HPDE6-E6E7 (cell line): ENCODE data around the gene PROC.
"Not testable (repeated sequence)": the region's sequence is repeated elsewhere in the genome, so short reads cannot be mapped to it uniquely, and the experiment has no call there.

Experiments used
- DNase-seq: peaks from one replicate; pipeline ENCODE4 v3.0.0; 2011; ENCODE audit warnings: missing footprints; ENCODE audit errors: extremely low spot score

Gene PROC

DNA sequence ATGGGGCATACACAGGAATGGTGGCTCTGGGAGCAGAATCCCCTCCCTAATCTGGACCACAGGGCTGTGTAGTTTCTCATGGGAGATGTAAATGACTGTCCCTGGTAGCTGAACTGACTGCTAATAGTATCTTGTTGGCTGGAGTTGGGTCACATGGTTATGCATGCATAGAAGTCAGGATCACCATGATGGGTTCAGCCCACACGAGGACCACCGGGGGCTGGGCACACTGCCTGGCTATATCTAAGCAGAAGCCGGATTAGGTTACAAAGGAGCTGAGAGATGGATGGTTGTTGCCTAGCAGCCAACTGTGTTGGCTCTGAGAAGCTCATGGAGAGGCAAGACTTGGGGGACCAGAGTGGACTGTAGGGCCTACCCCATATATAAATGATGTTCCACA lies 23.7 kb upstream of the PROC start:
- DNase-seq = no peak

DNA sequence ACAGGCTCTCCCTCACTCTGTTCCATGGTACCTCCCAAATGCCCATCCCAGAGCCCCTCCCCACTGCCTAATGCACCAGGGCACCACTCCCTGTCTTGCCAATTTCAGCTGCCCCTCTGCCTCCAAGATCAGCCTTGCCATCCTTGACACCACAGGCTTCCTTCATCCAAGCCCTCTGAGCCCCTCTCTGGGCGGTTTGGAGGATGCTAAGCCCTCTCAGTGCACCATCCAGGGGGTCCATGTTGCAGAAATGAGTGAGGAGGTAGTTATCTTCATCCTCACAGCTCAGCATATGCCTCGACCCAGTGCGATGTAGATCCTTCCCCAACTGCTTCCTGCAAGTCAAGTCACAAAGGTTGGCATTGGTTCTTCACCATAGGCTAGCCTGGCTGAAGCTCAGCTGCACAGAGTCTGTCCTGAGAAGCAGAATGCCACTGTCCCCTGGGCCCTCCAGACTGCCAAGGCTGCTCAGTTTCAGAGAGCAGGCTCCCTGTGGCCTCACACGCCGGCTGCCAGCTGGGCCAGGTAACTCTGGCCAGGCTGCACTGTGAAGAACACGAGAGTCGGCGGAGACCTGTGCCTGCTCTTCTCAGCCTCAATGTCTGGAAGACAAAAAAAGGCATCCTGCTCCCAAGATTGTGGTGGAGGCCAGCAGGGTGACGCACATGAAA lies 20.5 kb upstream of the PROC start:
- DNase-seq = no peak

DNA sequence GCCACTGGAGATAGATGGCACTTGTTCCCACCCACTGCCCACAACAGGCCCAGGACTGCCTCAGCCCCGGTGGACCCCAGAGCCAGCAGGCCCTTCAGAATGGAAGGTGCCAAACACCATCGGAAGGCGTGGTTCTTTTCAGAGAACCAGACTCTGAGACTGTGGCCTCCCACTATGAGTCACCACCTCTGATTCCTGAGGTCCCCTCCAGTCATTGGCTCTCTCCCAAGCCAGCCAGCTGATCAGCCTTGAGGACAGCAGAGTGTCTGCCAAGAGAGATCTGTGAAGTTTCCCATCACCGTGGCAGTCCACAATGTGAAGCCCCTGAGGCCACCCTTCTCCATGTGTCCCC lies 20.0 kb upstream of the PROC start:
- DNase-seq = peak; percentile 93

DNA sequence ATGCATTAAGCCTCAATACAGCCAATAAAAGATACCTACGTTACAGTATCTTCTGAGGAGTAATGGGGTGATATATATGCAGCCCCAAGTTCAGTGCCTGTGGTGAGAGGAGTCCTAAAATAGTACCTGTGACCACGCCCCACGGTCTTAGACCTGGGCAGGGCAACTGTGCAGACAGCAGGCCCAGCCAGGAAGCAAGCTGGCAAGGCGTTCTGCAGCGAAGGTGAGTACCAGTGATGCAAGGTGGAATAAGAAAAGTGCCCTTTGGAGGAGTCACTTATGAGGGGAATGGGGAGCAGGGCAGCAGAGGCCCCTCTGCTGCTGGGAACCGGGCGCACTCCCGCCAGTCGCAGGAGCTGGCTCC lies 17.7 kb upstream of the PROC start:
- no peak for DNase-seq

DNA sequence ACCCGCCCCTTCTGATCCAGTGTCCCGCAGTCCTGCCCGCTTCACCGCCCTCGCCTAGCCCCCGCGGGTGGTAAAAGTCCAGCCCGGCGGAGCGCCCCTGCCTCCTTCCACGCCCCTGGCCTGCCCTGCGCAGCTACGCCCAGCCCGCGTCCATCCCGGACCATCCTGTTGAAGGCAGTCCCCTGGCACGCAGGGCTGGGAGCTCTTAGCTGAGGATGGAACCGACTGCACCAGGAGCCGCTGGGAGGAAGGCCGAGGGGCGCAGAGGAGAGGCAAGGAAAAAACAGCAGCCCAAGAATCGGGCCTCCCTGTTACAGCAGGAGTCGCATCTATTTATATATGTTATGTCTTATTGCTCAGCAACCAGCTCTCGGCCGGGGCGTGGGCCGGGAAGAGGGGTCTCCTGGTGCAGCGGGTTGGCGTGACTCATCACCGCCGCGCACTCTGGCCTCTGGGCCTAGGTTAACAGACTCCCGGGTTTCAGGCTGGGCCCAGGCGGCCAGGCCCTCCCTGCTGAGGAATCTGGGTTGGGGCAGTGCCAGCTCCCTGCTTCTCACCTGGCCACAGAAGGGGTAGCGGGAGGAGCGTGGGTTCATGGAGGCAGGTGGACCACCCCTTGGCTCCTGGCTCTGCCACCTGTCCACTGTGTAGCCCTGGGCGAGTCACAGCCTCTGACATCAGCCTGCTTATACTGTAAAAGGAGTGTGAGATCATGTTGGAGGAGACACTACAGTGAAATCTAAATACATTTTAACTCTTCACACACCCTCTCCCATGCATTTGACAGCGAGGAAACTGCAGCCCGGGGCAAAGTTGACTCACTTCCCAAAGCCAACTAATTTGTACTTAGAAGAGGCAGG lies 17.1 kb upstream of the PROC start:
- peak; percentile 70 for DNase-seq

DNA sequence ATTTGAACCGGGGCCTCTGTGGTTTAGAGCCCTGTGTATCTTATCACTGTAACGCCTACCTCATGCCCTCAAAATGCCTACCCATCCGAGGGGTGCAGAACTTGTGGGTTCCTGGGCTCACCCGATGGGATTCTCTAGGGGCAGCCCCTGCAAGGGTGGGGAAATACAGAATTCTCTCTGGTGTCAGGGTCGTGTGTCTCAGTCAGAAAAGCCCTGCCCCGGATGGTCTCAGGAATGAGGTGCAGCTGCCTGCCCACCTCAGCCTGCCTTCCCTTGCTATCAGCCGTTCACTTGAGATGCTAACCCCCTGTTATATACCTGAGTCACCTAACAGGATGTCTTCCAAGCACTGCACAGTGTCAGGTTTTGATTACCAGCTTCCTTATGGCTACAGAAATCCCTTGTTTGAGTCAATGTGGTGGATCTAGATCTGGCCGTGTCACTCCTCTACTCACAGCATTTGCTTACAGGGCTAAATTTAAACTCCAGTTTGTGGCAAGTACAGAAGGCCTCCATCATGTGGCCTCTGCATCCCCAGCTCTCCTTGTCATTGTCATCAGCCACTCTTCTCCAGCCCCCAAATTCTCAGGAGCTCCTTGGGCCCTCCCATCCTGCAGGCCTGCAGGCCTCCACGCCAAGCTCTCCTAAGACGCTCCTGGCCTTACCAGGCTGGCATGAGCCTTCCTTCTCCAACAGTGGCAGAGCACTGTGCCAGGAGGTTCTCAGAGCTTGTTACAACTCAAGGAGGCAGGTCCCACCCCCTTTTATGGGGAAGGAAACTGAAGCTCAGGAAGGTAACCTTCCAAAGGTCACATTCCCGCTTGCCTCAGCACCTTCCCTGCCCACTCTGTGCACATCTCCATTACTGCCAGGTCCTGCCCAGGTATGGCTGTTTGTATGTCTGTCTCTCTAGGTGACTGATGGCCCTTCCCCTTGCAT lies 16.2 kb upstream of the PROC start:
- no peak for DNase-seq

DNA sequence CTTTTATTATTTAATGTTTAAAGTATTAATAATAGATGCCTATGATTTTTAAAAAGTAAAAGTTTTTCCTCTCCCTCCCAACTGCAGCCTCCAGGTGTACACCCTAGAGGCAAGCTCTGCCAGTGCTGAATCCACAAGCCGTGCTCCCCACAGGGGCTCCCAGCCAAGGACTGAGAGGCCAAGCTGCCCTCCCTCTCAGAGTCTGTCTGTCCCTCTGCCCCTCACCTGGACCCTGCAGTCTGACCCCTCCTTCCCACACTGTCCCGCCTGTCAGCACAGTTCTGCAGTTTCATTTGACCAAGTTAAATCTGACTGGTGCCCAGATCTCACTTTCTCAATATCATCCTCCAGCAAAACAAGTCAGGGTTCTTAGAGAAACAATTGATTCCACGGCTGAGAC lies 14.8 kb upstream of the PROC start:
- no peak for DNase-seq

DNA sequence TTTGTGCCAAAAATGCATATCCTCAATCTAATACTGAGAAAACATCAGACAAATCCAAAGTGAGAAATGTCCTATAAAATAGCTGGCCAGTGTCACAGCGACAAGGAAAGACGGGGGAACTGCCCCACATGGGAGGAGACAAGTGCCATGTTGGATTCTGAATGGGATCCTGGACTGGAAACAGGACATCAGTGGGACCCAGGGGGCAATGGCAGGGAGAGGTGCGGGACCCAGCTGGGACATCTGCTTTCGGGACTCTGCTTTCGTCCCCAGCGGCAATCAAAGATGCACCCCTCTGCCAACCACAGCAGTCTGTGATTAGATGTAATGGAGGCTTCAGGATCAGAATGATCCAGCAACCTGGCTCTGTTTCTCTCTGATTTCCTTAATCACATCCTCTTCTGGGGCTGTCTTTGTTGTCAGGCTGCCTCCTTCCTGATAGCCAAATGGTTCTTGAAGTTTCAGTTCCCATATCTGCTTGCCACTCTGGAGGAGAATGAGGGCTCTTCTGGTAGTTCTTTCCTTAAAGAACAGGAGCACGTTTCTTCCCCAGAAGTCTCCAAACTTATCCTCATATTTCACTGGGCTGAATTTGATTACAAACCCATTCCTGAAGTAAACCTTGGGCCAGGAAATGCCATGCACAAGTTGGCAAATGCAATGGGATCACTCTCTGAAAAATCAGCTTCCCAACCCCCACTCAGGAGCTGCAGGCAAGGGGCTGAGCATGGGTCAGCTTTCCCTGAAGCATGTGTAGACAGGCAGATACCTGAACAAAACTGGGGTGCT lies 13.6 kb upstream of the PROC start:
- no peak for DNase-seq

DNA sequence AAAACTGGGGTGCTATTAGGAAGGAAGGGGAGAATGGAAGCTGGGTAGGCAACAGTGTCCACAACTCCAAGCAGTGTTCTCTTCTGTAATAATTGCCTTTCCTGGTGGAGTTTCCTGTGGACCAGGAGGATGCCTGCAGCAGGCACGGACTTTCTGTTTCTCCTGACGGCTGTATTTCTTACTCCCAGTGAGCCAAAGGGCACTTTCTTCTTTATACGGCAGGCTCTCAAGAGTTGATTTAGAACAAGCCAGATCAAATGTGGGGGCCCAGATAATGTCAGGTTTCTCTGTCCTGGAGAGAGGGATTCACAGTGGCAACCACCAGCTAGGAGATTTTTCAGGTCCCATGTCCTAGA lies 13.0 kb upstream of the PROC start:
- DNase-seq = no peak

DNA sequence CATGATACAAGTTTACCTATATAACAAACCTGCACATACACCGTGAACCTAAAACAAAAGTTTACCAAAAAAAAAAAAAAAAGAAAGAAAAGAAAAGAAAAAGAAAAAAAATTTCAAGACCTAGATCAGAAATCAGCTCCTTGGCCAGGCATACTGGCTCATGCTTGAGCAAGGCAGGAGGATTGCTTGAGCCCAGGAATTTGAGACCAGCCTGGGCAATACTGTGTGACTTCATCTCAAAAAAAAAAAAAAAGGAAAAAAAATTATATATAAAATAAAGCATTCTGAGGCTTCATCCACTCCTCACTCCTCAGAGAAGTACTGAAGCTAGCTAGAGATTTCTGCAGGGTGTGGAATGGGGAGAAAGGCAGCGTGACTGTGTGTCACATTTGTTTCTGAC lies 11.8 kb upstream of the PROC start:
- DNase-seq = no peak

DNA sequence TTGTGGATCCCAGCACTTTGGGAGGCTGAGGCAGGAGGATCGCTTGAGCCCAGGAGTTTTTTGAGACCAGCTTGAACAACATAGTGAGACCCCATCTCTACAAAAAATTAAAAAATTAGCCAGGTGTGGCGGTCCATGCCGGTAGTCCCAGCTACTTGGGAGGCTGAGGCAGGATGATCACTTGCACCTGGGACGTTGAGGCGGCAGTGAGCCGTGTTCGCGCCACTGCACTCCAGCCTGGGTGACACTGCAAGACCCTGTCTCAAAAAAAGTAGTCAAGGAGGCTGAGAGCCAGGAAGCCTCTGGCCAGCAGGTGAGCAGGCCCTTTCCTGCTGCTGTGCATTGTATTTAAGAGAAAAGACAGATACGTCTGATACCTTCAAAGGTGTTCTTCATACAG lies 11.1 kb upstream of the PROC start:
- no peak for DNase-seq

DNA sequence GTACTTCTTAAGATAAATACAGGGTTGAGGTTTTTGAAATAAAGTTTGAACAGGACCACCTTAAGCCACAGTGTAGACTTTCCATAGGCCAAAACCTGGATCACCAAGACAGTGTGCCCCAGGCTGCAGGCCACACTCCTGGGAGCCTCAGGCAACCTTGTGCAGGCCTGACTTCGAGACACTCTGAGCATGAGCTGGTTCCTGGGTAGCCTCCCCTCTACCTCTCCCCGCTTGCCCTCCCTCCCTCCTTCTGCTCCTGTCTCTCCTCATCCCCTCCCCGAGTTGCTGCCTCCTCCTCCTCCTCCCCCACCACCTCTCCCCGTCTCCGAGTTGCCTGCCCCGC lies 10.6 kb upstream of the PROC start:
- DNase-seq = no peak

DNA sequence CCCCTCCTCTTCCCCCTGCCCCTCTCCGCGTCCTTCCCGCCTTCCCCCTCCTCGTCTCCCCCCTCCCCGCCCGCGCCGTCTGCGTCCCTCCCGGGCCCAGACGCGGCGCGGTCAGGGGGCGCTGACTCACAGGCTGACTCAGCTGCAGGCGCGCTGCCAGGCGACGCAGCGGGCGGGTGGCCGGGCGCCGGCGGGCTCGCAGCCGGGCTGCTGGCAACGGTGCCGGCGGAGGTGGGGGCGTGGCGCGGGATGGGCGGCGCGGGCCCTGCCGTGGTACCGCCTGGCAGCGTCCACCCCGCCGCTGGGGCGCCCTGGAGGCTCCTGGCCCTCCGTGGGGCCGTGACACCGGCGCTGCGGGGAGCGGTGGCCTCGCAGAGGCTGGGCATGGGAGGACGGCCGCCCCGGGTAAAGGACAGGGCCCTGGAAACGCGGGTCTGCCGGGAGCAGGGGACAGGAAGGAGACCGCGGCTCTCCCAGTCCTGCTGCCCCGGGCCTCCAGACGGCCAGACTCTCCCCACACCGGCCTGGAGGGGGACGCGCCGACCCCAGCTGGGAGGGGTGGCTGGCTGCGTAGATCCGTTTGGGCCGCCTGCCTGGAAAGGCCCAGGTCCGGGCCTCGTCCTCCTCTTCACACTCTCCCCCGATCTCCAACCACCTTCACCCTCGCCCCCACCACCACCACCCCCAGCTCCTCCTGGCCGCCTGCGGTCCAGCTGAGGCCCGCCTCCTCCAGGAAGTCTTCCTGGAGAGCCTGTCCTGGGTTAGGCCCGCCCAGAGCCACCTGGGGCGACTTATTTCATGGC lies 10.0 kb upstream of the PROC start:
- peak; percentile 80 for DNase-seq

DNA sequence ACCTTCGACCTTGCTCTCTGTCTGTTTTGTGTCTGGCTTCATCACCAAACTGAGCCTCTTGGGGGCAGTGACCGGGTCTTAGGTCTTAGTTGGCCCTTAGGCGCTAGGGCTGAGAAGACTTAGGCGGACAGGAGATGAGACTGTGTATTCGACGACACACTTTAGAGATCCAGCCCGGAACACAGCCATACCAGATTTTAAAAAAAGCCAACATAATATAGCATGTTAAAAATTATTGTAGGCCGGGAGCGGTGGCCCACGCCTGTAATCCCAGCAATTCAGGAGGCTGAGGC lies 9.5 kb upstream of the PROC start:
- no peak for DNase-seq

DNA sequence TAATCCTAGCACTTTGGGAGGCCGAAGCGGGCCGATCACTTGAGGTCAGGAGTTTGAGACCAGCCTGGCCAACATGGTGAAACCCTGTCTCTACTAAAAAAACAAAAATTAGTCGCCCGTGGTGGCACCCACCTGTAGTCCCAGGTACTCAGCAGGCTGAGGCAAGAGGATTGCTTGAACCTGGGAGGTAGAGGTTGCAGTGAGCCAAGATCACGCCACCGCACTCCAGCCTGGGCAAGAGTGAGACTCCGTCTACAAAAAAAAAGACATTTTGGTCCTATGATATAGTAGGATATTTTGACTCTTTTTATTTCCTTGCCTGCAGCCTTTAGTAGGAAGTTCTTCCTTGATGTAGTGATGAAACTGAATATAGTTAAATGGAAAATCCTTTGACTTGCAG lies 8.5 kb upstream of the PROC start:
- DNase-seq = not testable (repeated sequence)

DNA sequence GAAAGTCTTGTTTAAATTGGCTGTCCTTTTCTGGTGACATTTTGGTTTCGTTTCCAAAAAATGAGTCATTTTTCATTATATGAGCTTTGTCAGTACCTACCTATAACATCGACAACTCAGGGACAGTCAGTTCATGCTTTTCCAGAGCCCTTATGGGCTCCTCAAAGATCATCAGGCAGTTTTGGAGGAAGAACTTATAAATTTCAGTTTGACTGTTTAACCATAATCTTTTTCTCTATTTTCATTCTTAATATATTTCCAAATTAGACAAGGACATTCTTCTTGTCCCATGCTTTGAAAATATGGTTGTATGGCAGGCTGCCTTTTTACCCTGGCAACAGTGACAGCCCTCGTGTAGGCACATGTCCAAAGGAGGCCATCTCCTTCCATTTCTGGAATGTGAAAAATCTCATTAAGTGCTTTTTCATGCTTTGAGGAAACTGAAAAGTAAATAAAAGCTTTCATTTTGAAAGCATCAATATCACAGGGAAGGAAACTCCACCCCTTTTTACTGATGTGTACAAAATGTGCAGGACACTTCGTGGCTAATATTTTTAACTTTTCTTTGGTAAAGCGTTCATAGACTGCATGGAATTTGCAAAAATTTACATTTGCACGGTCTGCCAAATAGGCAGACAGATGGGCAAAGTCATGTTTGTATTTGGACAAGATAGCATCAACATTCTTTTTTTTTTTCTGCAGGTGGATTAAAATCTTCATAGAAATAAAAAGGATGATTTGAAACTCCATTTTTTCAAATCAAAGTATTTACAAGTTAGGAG lies 7.2 kb upstream of the PROC start:
- no peak for DNase-seq

DNA sequence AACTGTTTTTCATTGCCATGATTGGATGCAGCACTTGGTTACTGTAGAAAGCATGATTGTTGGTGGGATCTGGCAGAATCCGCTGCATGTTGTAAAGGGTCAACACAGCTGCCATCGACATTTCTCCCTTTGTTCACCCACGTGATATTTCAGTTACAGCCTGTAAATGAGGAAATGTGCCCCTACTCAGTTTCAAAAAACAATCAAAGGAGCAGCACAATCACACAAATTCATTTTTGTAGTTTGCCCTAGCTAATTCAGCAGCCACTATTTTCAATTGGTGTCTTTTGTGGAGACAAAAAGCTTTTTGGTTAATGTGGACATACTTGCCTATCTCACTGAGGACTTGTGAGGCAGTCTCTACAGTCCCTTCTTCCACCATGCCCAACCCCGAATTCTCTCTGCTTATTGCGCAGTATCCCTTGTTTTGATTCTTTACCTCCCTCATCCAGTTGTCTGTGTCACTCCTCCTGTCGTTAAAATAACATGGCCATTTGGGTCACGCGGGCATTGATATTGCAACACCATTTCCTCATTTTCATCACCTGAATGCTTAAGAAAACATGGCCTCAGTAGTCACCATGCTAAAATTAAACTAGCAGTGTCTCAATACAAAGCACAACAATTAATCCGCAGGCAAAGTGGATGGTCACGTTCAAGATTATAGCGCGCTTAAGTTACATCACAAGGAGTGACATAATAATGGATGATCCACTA lies 6.4 kb upstream of the PROC start:
- no peak for DNase-seq

DNA sequence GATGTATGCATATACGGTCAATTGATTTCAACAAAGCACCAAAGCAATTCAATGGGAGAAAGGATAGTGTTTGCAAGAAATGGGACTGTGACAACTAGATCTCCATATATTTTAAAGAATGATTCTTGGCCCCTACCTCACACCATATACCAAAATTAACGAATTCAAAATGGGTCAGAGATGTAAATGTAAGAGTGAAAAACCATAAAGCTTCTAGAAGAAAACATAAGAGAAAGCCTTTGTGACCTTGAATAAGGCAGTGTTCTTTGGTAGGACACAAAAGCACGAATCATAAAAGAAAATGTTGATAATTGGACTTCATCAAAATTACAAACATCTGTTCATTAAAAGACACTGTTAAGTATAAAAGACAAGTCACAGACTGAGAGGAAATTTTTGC lies 5.0 kb upstream of the PROC start:
- DNase-seq = no peak

DNA sequence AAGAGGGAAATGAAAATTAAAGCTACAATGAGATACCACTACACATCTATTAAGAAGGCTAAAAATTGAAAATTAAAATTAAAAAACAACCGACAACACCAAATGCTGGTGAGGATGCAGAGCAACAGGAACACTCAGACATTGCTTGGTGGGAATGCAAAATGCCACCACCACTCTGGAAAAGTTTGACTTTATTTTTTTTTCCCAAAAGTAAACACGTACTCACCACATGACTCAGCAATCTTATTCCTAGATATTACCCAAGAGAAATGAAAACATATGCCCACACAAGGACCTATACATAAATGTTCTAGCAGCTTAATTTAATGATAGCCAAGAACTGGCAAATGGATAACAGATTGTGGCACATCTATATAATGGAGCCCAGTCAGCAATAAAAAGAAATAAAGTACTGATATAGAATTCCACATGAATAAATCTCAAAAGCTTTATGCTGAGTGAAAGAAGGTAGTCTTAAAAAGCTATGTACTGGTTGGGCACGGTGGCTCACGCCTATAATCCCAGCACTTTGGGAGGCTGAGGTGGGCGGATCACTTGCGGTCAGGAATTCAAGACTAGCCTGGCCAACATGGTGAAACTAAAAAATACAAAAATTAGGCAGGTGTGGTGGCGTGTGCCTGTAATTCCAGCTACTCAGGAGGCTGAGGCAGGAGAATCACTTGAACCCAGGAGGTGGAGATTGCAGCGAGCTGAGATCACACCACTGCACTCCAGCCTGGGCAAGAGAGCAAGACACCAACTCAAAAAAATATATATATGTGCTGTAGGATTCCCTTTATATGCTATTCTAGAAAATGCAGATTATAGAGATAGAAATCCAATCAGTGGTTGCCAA lies 4.2 kb upstream of the PROC start:
- no peak for DNase-seq
